ENCODE results near the gene VEPH1. TPM values are rescaled to one million over a fixed set of nuclear protein-coding genes. Genes with fewer than 3 reads are reported as not detected.

Gene VEPH1
- total RNA-seq, 1 donor from 2014 or later: 1.0 TPM

GRCh38 chr3:157381606-157382005 is 121.6 kb downstream of the VEPH1 start:
- Histone ChIP-seq H3K27ac (ENCODE audit: low read depth, low read length) (no peak overlapping the region), H3K9me3 (ENCODE audit: control insufficient read depth in 3 of 3, low read length in 3 of 3) (no peaks in the 10 kb centered on the region), H3K4me3 (ENCODE audit: low read length in 3 of 3) (no peak overlapping the region), H3K36me3 (ENCODE audit: control insufficient read depth in 3 of 3, insufficient read depth in 3 of 3, low read length in 3 of 3) (no peaks in the 10 kb centered on the region), H3K4me1 (ENCODE audit: control insufficient read depth in 3 of 3, insufficient read depth in 3 of 3, low read length in 3 of 3) (no peaks in the 10 kb centered on the region), H3K9ac (ENCODE audit: low read depth in 1 of 3, low read length in 3 of 3) (no peak overlapping the region), H3K27me3 (ENCODE audit: control insufficient read depth in 3 of 3, insufficient read depth in 3 of 3, low read length in 3 of 3) (no peaks in the 10 kb centered on the region)

GRCh38 chr3:157379525-157380140 is 123.6 kb downstream of the VEPH1 start:
- H3K4me3 ChIP-seq (ENCODE audit: low read length in 3 of 3): no peak overlapping the region
- H3K27ac ChIP-seq (ENCODE audit: low read depth, low read length): no peak overlapping the region
- H3K27me3 ChIP-seq (ENCODE audit: control insufficient read depth in 3 of 3, insufficient read depth in 3 of 3, low read length in 3 of 3): no peaks in the 10 kb centered on the region
- no peaks in the 10 kb centered on the region for H3K36me3 ChIP-seq (ENCODE audit: control insufficient read depth in 3 of 3, insufficient read depth in 3 of 3, low read length in 3 of 3)
- no peak overlapping the region for H3K9ac ChIP-seq (ENCODE audit: low read depth in 1 of 3, low read length in 3 of 3)
- H3K9me3 ChIP-seq (ENCODE audit: control insufficient read depth in 3 of 3, low read length in 3 of 3): no peaks in the 10 kb centered on the region
- H3K4me1 ChIP-seq (ENCODE audit: control insufficient read depth in 3 of 3, insufficient read depth in 3 of 3, low read length in 3 of 3): no peaks in the 10 kb centered on the region

- H3K9me3 ChIP-seq (ENCODE audit: control insufficient read depth in 3 of 3, low read length in 3 of 3): no peaks in the 10 kb centered on the region
- H3K27ac ChIP-seq (ENCODE audit: low read depth, low read length): no peak overlapping the region
- no peaks in the 10 kb centered on the region for H3K27me3 ChIP-seq (ENCODE audit: control insufficient read depth in 3 of 3, insufficient read depth in 3 of 3, low read length in 3 of 3)
- no peaks in the 10 kb centered on the region for H3K4me1 ChIP-seq (ENCODE audit: control insufficient read depth in 3 of 3, insufficient read depth in 3 of 3, low read length in 3 of 3)
- H3K36me3 ChIP-seq (ENCODE audit: control insufficient read depth in 3 of 3, insufficient read depth in 3 of 3, low read length in 3 of 3): no peaks in the 10 kb centered on the region
- no peak overlapping the region for H3K9ac ChIP-seq (ENCODE audit: low read depth in 1 of 3, low read length in 3 of 3)
- no peak overlapping the region for H3K4me3 ChIP-seq (ENCODE audit: low read length in 3 of 3)
Observed at GRCh38 chr3:157376603-157377300, 126.5 kb downstream of the VEPH1 start.

- H3K27me3 ChIP-seq (ENCODE audit: control insufficient read depth in 3 of 3, insufficient read depth in 3 of 3, low read length in 3 of 3): no peaks in the 10 kb centered on the region
- no peak overlapping the region for H3K27ac ChIP-seq (ENCODE audit: low read depth, low read length)
- H3K9me3 ChIP-seq (ENCODE audit: control insufficient read depth in 3 of 3, low read length in 3 of 3): no peaks in the 10 kb centered on the region
- no peaks in the 10 kb centered on the region for H3K4me1 ChIP-seq (ENCODE audit: control insufficient read depth in 3 of 3, insufficient read depth in 3 of 3, low read length in 3 of 3)
- no peaks in the 10 kb centered on the region for H3K36me3 ChIP-seq (ENCODE audit: control insufficient read depth in 3 of 3, insufficient read depth in 3 of 3, low read length in 3 of 3)
- no peak overlapping the region for H3K9ac ChIP-seq (ENCODE audit: low read depth in 1 of 3, low read length in 3 of 3)
- H3K4me3 ChIP-seq (ENCODE audit: low read length in 3 of 3): no peak overlapping the region
Observed at GRCh38 chr3:157375342-157375986, 127.8 kb downstream of the VEPH1 start.

- Histone ChIP-seq H3K4me3 (ENCODE audit: low read length in 3 of 3) (no peak overlapping the region), H3K4me1 (ENCODE audit: control insufficient read depth in 3 of 3, insufficient read depth in 3 of 3, low read length in 3 of 3) (no peaks in the 10 kb centered on the region), H3K27me3 (ENCODE audit: control insufficient read depth in 3 of 3, insufficient read depth in 3 of 3, low read length in 3 of 3) (no peaks in the 10 kb centered on the region), H3K36me3 (ENCODE audit: control insufficient read depth in 3 of 3, insufficient read depth in 3 of 3, low read length in 3 of 3) (no peaks in the 10 kb centered on the region), H3K9me3 (ENCODE audit: control insufficient read depth in 3 of 3, low read length in 3 of 3) (no peaks in the 10 kb centered on the region), H3K9ac (ENCODE audit: low read depth in 1 of 3, low read length in 3 of 3) (no peak overlapping the region), H3K27ac (ENCODE audit: low read depth, low read length) (no peak overlapping the region)
Observed at GRCh38 chr3:157374933-157375332, 128.3 kb downstream of the VEPH1 start.

- H3K4me3 ChIP-seq (ENCODE audit: low read length in 3 of 3): no peak overlapping the region
- H3K36me3 ChIP-seq (ENCODE audit: control insufficient read depth in 3 of 3, insufficient read depth in 3 of 3, low read length in 3 of 3): no peaks in the 10 kb centered on the region
- H3K4me1 ChIP-seq (ENCODE audit: control insufficient read depth in 3 of 3, insufficient read depth in 3 of 3, low read length in 3 of 3): no peaks in the 10 kb centered on the region
- H3K27ac ChIP-seq (ENCODE audit: low read depth, low read length): no peak overlapping the region
- H3K9me3 ChIP-seq (ENCODE audit: control insufficient read depth in 3 of 3, low read length in 3 of 3): no peaks in the 10 kb centered on the region
- H3K27me3 ChIP-seq (ENCODE audit: control insufficient read depth in 3 of 3, insufficient read depth in 3 of 3, low read length in 3 of 3): no peaks in the 10 kb centered on the region
- no peak overlapping the region for H3K9ac ChIP-seq (ENCODE audit: low read depth in 1 of 3, low read length in 3 of 3)
Observed at GRCh38 chr3:157373783-157374182, 129.4 kb downstream of the VEPH1 start.

GRCh38 chr3:157370867-157371266 is 132.3 kb downstream of the VEPH1 start:
- Histone ChIP-seq H3K4me1 (ENCODE audit: control insufficient read depth in 3 of 3, insufficient read depth in 3 of 3, low read length in 3 of 3) (no peaks in the 10 kb centered on the region), H3K27me3 (ENCODE audit: control insufficient read depth in 3 of 3, insufficient read depth in 3 of 3, low read length in 3 of 3) (peaks cover 0 to 2% (median 0%) of the 10 kb centered on the region in 3 donors), H3K9me3 (ENCODE audit: control insufficient read depth in 3 of 3, low read length in 3 of 3) (no peaks in the 10 kb centered on the region), H3K4me3 (ENCODE audit: low read length in 3 of 3) (no peak overlapping the region), H3K36me3 (ENCODE audit: control insufficient read depth in 3 of 3, insufficient read depth in 3 of 3, low read length in 3 of 3) (no peaks in the 10 kb centered on the region), H3K9ac (ENCODE audit: low read depth in 1 of 3, low read length in 3 of 3) (no peak overlapping the region), H3K27ac (ENCODE audit: low read depth, low read length) (no peak overlapping the region)

- peaks cover 0 to 2% (median 0%) of the 10 kb centered on the region in 3 donors for H3K27me3 ChIP-seq (ENCODE audit: control insufficient read depth in 3 of 3, insufficient read depth in 3 of 3, low read length in 3 of 3)
- H3K4me3 ChIP-seq (ENCODE audit: low read length in 3 of 3): no peak overlapping the region
- H3K27ac ChIP-seq (ENCODE audit: low read depth, low read length): no peak overlapping the region
Observed at GRCh38 chr3:157369727-157370421, 133.3 kb downstream of the VEPH1 start.

GRCh38 chr3:157368171-157368570 is 135.0 kb downstream of the VEPH1 start:
- no peaks in the 10 kb centered on the region for H3K36me3 ChIP-seq (ENCODE audit: control insufficient read depth in 3 of 3, insufficient read depth in 3 of 3, low read length in 3 of 3)
- no peak overlapping the region for H3K9ac ChIP-seq (ENCODE audit: low read depth in 1 of 3, low read length in 3 of 3)
- H3K4me3 ChIP-seq (ENCODE audit: low read length in 3 of 3): no peak overlapping the region
- peaks cover 0 to 2% (median 0%) of the 10 kb centered on the region in 3 donors for H3K27me3 ChIP-seq (ENCODE audit: control insufficient read depth in 3 of 3, insufficient read depth in 3 of 3, low read length in 3 of 3)
- H3K27ac ChIP-seq (ENCODE audit: low read depth, low read length): no peak overlapping the region
- no peaks in the 10 kb centered on the region for H3K4me1 ChIP-seq (ENCODE audit: control insufficient read depth in 3 of 3, insufficient read depth in 3 of 3, low read length in 3 of 3)
- no peaks in the 10 kb centered on the region for H3K9me3 ChIP-seq (ENCODE audit: control insufficient read depth in 3 of 3, low read length in 3 of 3)

More at GRCh38 chr3:157369727-157370421, 133.3 kb downstream of the VEPH1 start:
- Histone ChIP-seq H3K9ac (ENCODE audit: low read depth in 1 of 3, low read length in 3 of 3) (no peak overlapping the region), H3K36me3 (ENCODE audit: control insufficient read depth in 3 of 3, insufficient read depth in 3 of 3, low read length in 3 of 3) (no peaks in the 10 kb centered on the region), H3K4me1 (ENCODE audit: control insufficient read depth in 3 of 3, insufficient read depth in 3 of 3, low read length in 3 of 3) (no peaks in the 10 kb centered on the region), H3K9me3 (ENCODE audit: control insufficient read depth in 3 of 3, low read length in 3 of 3) (no peaks in the 10 kb centered on the region)

GRCh38 chr3:157363393-157363792 is 139.8 kb downstream of the VEPH1 start:
- Histone ChIP-seq H3K27me3 (ENCODE audit: control insufficient read depth in 3 of 3, insufficient read depth in 3 of 3, low read length in 3 of 3) (peaks cover 0 to 2% (median 0%) of the 10 kb centered on the region in 3 donors), H3K4me3 (ENCODE audit: low read length in 3 of 3) (no peak overlapping the region), H3K9ac (ENCODE audit: low read depth in 1 of 3, low read length in 3 of 3) (no peak overlapping the region), H3K36me3 (ENCODE audit: control insufficient read depth in 3 of 3, insufficient read depth in 3 of 3, low read length in 3 of 3) (no peaks in the 10 kb centered on the region), H3K27ac (ENCODE audit: low read depth, low read length) (no peak overlapping the region), H3K4me1 (ENCODE audit: control insufficient read depth in 3 of 3, insufficient read depth in 3 of 3, low read length in 3 of 3) (no peaks in the 10 kb centered on the region), H3K9me3 (ENCODE audit: control insufficient read depth in 3 of 3, low read length in 3 of 3) (no peaks in the 10 kb centered on the region)

All from skeletal muscle tissue (tissue), 4 donors.